Central memory CD8-positive, alpha-beta T cell (primary cell): Measurements from ENCODE around the gene BATF.
A peak's percentile ranks its signal among the peaks of the same experiment; 100 is the strongest.

Experiments used
- ATAC-seq: fragments of 150-1000 bp; cut with Tn5 transposase; replicated peaks from 2 replicates; pipeline ENCODE4 v1.10.0; 2022; ENCODE audit warnings: mild to moderate bottlenecking, moderate FRiP score, moderate number of reproducible peaks; ENCODE audit not compliant: poor library complexity, severe bottlenecking; ENCODE audit errors: extremely low read depth
- DNase-seq, 2 donors: peaks; one replicate each; pipeline ENCODE4 v3.0.0; 2021; ENCODE audit warnings: low spot score in 2 of 2
- H3K27ac Mint-ChIP-seq: one replicate; pipeline ENCODE4 v1.8.0; 2022; ENCODE audit warnings: low read depth, mild to moderate bottlenecking, moderate library complexity, mixed read lengths
- H3K27me3 Mint-ChIP-seq: one replicate; pipeline ENCODE4 v1.8.0; 2022; ENCODE audit warnings: mixed read lengths
- H3K36me3 Mint-ChIP-seq: one replicate; pipeline ENCODE4 v1.8.0; 2022; ENCODE audit warnings: mild to moderate bottlenecking, moderate library complexity, mixed read lengths; ENCODE audit not compliant: insufficient read depth
- H3K4me1 Mint-ChIP-seq: one replicate; pipeline ENCODE4 v1.8.0; 2022; ENCODE audit warnings: mixed read lengths
- H3K4me3 Mint-ChIP-seq: one replicate; pipeline ENCODE4 v1.8.0; 2022; ENCODE audit warnings: mild to moderate bottlenecking, moderate library complexity, mixed read lengths
- H3K9me3 Mint-ChIP-seq: one replicate; pipeline ENCODE4 v1.8.0; 2022; ENCODE audit warnings: mixed read lengths

BATF gene

DNA sequence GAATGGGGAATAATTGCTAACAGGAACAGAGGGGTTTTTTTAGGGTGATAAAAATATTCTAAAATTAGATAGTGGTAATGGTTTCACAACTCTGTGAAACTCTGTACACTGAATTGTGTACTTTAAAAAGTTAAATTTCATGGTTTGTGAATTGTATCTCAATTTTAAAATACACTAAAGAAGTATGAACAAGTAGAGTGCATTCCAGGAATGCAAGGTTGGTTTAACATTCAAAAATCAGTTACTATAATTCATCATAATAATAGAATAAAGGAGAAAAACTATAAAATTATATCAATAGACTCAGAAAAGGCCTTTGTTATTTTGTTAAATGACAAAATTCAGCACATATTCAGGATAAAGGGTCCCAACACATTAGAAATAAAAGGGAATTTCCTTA is 11.1 kb upstream of the BATF start:
- Mint-ChIP-seq H3K36me3 (peaks cover 3% of the 10 kb centered on the region), H3K4me3 (no peak overlapping the region), H3K27me3 (no peaks in the 10 kb centered on the region), H3K9me3 (peaks cover 5% of the 10 kb centered on the region), H3K27ac (no peak overlapping the region), H3K4me1 (peaks cover 30% of the 10 kb centered on the region)
- no peak for DNase-seq
- ATAC-seq, result no peak

DNA sequence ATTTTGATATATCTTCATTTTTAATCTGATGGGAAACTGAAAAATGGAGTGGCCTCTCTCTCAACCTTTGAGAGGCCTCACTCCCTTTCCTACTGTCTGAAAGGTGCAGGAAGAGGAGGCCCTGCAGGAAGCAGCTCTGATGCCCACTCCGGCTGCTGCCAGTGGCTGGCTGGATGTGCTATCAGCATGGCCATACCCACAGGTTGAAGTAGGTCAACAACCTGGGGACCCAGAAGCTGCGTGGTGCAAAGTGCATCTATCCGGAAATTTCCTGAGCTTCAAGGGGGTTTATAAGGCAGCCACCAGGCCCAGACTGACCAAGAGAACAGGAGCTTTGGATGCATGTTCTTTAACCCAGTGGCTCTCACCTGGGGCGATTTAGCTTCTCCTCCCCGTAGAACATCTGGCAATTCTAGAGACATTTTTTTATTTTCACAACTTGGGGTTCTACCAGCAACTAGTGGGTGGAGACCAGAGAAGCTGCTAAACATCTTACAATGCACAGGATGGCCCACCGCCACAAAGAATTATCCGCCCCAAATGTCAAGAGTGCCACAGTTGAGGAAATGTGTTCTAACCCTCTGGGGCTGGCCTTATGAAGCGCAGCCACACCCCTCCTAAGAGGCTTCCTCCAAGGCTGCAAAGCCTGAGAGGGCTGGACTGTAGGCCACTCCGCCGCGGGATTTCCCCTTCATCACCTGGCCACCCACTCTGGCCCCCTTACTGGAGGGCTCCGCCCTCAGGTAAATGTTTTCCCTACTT is 8.2 kb upstream of the BATF start:
- Mint-ChIP-seq H3K4me3 (peak overlapping the region; percentile 73), H3K4me1 (peaks cover 38% of the 10 kb centered on the region), H3K27ac (peak overlapping the region; percentile 92), H3K36me3 (peaks cover 3% of the 10 kb centered on the region), H3K27me3 (no peaks in the 10 kb centered on the region), H3K9me3 (peaks cover 5% of the 10 kb centered on the region)
- DNase-seq, result peak in 1 of 2 donors; percentile 48
- peak; percentile 79 for ATAC-seq

DNA sequence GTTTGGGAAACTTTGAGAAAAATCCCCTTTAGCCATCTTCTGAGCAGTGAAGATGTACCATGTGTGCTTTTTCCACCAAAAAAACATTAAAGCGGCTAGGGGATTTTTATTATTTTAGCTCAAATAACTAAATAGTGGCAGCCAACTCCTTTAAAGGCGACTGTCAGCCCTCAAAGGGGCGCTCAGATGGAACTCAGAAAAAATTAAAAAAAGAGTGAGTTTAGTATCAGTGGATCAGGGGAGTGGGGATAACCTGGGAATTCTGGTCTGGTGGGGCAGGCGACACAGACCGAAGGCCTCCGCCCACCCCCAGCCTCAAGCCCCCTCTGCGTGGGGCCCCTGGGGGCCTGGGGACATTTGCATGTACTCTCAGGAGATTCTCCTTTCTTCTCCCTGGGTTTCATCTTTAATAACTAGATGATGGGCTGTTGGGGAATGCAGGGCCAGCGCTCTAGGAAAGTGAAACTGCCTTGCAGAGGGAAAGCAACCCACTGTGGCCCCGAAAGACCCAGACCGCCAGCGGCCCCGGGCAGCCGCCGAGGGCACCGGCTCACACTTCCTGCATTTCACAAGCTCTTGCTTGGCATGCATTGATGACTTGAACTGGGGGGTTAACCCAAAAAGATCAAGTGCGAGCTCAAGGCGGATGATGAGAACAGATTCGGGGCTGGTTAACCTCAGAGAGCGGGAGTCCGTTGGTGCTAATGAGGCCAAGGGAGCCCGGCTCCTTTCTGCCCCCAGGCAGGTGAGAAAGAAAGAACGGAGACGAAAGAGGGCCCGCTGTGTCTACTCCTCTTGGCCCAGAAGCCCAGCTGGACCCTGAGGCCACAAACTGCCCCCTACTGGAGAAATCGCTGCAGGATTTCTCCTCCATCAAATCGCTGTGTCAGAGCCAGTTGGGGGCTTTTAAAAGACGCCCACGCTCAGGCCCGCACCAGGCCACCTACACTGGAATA is 7.3 kb upstream of the BATF start:
- Mint-ChIP-seq H3K4me3 (peak overlapping the region; percentile 73), H3K36me3 (peaks cover 3% of the 10 kb centered on the region), H3K27me3 (no peaks in the 10 kb centered on the region), H3K9me3 (peaks cover 5% of the 10 kb centered on the region), H3K4me1 (peaks cover 38% of the 10 kb centered on the region), H3K27ac (peak overlapping the region; percentile 92)
- peak; percentile 41 to 46 for DNase-seq
- ATAC-seq, result peak; percentile 68

DNA sequence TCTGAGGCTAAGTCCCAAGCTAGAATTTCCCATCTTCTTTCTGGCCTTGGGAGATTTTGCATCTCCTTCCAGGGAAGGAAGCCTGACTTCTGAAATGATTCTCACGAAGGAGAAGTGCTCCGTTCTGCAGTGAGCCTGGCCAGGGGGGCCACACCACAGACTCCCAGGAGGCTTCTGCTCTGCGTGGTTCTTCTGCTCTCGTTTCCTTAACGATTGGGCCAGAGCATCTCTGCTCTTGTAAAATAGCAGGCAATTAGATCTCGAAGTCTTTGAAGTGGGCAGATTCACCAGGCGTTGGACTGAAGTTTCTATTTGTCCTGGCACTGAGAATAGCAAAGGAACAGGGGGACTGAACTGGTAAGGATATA is 6.7 kb upstream of the BATF start:
- no peak for DNase-seq
- H3K27me3 Mint-ChIP-seq, result no peaks in the 10 kb centered on the region
- H3K9me3 Mint-ChIP-seq, result peaks cover 5% of the 10 kb centered on the region
- H3K36me3 Mint-ChIP-seq, result peaks cover 5% of the 10 kb centered on the region
- peak; percentile 35 for ATAC-seq
- peaks cover 38% of the 10 kb centered on the region for H3K4me1 Mint-ChIP-seq
- peak overlapping the region; percentile 92 for H3K27ac Mint-ChIP-seq
- H3K4me3 Mint-ChIP-seq, result peak overlapping the region; percentile 73

DNA sequence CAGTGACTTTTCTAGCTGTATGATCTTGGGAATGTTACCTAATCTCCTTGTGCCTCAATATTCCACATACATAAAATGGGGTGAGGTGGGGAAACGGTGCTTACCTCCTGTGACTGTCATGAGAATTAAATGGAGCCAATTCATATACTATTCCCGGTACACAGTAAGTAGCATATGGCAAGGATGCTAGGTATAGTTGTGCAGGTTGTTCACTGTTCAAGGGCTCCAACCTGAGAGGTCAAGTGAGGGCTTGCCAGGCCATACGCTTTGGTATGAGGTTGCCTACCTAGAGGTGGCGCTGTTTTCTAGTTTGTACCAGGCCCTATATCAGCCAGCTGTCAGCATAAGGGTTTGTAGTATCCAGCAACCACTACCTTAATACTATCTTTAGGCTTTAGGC is 3.6 kb upstream of the BATF start:
- DNase-seq, result no peak
- Mint-ChIP-seq H3K36me3 (peaks cover 12% of the 10 kb centered on the region), H3K27me3 (no peaks in the 10 kb centered on the region), H3K27ac (no peak overlapping the region), H3K9me3 (no peaks in the 10 kb centered on the region), H3K4me3 (no peak overlapping the region), H3K4me1 (peaks cover 64% of the 10 kb centered on the region)
- ATAC-seq, result no peak

DNA sequence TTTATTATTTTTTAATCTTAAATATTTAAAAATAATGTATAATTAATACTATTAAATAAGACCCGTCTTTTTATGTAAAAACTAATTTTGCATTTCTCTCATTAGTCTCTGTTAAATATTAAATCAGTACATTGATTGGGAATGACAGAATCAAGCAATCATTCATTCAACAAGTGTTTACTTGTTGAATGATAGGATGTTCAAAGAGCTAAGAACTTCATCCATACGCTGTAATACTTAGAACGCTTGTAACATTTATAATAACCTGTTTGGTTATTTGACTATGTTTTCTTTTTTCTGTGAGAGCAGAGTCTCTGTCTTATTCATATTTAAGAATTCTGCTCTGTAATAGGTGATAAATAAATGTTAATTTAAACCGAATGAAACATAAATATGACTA is 2.9 kb upstream of the BATF start:
- ATAC-seq (no peak), DNase-seq (no peak)
- no peak overlapping the region for H3K4me3 Mint-ChIP-seq
- H3K4me1 Mint-ChIP-seq, result peaks cover 64% of the 10 kb centered on the region
- H3K27ac Mint-ChIP-seq, result no peak overlapping the region
- no peaks in the 10 kb centered on the region for H3K27me3 Mint-ChIP-seq
- peaks cover 12% of the 10 kb centered on the region for H3K36me3 Mint-ChIP-seq
- no peaks in the 10 kb centered on the region for H3K9me3 Mint-ChIP-seq

DNA sequence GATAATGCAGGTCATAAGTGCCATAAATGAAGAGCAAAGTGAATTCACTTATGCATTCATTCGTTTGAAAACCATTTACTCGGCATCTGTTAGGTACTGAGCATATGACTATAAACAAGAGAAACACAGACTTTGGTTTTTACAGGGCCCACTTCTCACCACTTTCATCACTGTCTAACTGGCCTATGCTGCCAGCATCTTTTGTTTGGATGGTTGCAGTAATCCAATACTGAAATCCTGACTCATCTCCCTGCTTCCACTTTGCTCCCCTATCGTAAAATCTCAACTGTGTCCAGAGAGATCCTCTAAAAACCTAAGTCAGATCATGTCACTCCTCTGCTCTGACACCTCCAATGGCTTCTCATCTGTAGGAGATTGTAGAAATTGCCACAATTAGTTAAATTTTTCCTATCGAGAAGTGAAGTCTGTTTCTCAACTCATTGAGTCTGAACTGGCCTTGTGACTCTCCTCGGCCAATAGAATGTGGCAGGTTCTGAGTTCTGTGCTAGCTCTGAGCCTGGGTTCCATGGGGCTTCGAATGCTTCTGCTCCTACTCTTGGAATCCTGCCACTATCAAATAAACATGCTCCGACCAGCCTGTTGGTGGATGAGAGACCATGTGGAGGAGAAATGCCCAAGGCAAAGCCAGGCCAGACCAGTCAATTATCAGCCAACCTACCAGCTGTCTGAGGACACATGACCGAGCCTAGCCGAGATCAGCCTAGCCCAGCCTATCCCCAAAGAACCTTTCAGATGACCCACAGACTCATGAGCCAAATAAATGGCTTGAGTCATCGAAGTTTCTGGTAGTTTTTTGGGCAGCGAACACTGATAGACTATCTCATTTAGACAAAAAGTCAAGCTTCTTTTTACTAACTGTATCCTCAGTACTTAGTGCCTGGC is 2.2 kb upstream of the BATF start:
- H3K4me1 Mint-ChIP-seq, result peaks cover 64% of the 10 kb centered on the region
- H3K27me3 Mint-ChIP-seq, result no peaks in the 10 kb centered on the region
- H3K36me3 Mint-ChIP-seq, result peaks cover 13% of the 10 kb centered on the region
- no peaks in the 10 kb centered on the region for H3K9me3 Mint-ChIP-seq
- no peak overlapping the region for H3K4me3 Mint-ChIP-seq
- no peak for ATAC-seq
- no peak for DNase-seq
- peak overlapping the region; percentile 95 for H3K27ac Mint-ChIP-seq

DNA sequence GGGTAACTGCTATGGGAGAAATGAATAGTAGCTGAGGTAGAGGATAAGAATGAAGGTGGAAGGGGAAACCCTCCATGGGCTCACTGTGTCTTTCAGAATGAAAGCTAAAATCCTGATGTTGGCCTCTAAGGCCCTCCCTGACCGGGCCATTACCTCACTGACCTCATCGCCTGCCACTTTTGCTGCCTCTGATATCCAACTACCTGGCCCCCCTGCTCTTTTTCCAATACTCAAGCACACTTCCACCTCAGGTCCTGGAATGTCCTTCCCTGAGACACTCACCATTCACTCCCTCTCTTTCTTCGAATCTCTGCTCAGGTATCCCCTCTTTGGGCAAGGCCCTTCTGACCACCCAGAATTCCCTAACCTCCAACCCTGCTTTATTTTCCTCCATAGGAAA is 1.4 kb upstream of the BATF start:
- no peak for ATAC-seq
- no peak for DNase-seq
- H3K4me1 Mint-ChIP-seq, result peaks cover 64% of the 10 kb centered on the region
- no peaks in the 10 kb centered on the region for H3K27me3 Mint-ChIP-seq
- H3K27ac Mint-ChIP-seq, result peak overlapping the region; percentile 95
- H3K9me3 Mint-ChIP-seq, result no peaks in the 10 kb centered on the region
- H3K36me3 Mint-ChIP-seq, result peaks cover 15% of the 10 kb centered on the region
- H3K4me3 Mint-ChIP-seq, result no peak overlapping the region

DNA sequence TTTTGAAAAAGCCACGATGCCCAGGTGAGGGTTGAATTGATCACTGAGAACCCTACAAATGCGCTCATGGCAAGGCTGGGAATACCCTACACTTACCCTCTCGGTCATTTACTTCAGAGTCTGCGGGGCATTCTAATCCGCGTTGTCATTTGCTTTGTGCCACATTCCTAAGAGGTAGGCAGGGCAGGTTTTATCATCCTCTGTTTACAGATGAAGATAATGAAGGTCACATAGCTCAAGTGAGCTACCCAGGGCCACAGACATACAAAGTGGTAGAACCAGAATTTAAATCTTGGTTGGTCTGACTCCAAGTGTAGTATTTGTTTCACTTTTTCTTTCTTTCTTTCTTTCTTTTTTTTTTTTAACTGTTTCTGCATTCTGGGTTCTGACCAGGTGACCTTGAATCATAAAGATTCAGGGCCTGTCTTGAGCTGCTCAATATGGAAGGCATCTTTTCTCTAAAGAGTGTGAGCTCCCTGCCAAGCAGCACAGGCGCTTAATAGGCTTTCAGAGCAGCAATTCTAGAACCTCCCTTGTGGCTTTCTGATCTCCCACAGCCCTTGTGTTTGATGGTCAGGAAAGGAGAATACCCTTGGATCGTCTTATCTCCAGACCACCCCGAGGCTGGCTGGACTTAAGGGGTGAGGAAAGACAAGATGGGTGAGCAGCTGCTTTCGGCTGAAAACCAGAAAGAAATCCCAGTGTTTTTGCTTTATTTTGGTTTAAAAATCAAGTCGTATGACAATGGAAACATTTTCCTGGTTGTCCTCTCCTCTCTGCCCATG is 662 bp upstream of the BATF start:
- H3K27me3 Mint-ChIP-seq, result no peaks in the 10 kb centered on the region
- peaks cover 67% of the 10 kb centered on the region for H3K4me1 Mint-ChIP-seq
- peaks cover 20% of the 10 kb centered on the region for H3K36me3 Mint-ChIP-seq
- peak overlapping the region; percentile 95 for H3K27ac Mint-ChIP-seq
- peak overlapping the region; percentile 99 for H3K4me3 Mint-ChIP-seq
- DNase-seq, result no peak
- H3K9me3 Mint-ChIP-seq, result no peaks in the 10 kb centered on the region
- ATAC-seq, result no peak

DNA sequence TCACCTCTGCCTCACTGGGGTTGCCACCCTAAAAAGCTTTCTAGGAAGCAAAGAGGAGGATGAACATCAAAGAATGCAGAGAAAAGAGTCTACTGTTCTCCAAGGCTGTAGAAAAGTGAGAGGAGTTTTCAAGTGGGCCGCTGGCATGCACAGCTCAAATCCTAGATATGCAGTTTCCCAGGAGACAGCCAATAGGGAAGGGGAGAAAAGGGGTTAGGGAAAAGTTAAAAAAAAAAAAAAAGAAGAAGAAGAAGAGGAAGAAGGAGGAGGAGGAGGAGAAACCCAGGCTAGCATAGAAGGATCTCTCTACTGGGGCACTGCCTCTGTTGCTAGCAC is 682 bp downstream of the BATF start:
- ATAC-seq, result no peak

DNA sequence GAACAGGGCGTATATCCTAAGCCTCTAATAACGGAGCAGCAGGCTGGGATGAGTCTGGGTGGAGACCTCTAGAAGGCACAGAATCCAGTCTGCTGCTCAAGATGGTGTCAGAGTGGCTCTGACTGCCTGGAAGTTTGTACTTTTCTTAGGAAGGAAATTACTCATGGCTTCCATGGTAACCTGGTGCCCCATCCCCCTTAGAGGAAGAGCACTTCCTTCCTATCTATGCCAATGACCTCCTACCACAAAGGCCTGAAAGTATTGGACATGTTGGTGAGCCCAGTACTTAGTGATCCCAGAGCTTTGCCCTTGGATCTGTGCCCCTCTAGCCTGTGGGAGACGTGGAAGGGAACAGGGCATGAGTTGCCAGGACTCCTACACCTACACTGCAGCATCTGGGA is 1.5 kb downstream of the BATF start:
- DNase-seq (no peak), ATAC-seq (no peak)
- peaks cover 32% of the 10 kb centered on the region for H3K36me3 Mint-ChIP-seq
- no peaks in the 10 kb centered on the region for H3K9me3 Mint-ChIP-seq
- peaks cover 81% of the 10 kb centered on the region for H3K4me1 Mint-ChIP-seq
- H3K27me3 Mint-ChIP-seq, result no peaks in the 10 kb centered on the region
- peak overlapping the region; percentile 95 for H3K27ac Mint-ChIP-seq
- peak overlapping the region; percentile 99 for H3K4me3 Mint-ChIP-seq

More for the DNA sequence above, 682 bp downstream of the BATF start:
- Mint-ChIP-seq H3K27ac (peak overlapping the region; percentile 95), H3K9me3 (no peaks in the 10 kb centered on the region), H3K4me3 (peak overlapping the region; percentile 99), H3K4me1 (peaks cover 72% of the 10 kb centered on the region), H3K27me3 (no peaks in the 10 kb centered on the region), H3K36me3 (peaks cover 25% of the 10 kb centered on the region)
- no peak for DNase-seq

DNA sequence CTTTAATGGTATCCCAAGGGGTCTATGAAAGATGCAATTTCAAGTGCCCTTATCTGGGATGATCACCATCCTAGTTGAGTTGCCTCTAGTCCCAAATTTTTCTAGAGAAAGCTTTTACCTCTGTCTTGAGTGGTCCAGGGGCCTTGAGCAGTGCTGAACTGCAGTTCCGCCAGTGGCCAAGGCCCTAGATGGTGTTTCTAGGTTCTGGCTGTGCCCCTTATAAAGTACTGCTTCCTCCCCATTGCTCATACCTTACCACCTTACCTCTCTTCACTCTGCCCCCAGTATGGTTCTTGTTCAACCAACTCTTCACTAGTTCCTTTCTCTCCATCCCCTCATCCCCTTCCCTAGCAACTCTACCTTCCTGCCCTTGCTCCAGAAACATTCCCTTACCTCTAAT is 3.7 kb downstream of the BATF start:
- H3K27me3 Mint-ChIP-seq, result no peaks in the 10 kb centered on the region
- H3K9me3 Mint-ChIP-seq, result no peaks in the 10 kb centered on the region
- no peak for ATAC-seq
- peaks cover 87% of the 10 kb centered on the region for H3K4me1 Mint-ChIP-seq
- DNase-seq, result no peak
- H3K27ac Mint-ChIP-seq, result peak overlapping the region; percentile 95
- H3K4me3 Mint-ChIP-seq, result peak overlapping the region; percentile 99
- H3K36me3 Mint-ChIP-seq, result peaks cover 42% of the 10 kb centered on the region
